Karpas-422 (cell line): Measurements from ENCODE around the gene HOXB8. TPM values are rescaled to one million over a fixed set of nuclear protein-coding genes. Genes with fewer than 3 reads are reported as not detected.

ENCODE experiments used
- DNase-seq: peaks from one replicate; pipeline ENCODE4 v3.0.0-alpha.2; 2015
- H2AFZ ChIP-seq: fragments of 200-600 bp; sonication (generic); 2 replicates; pipeline ENCODE4 v1.6.1; 2014; ENCODE audit warnings: antibody characterized with exemption, low read length, mixed read lengths
- H3K27ac ChIP-seq: fragments of 200-600 bp; sonication (generic); 2 replicates; pipeline ENCODE4 v1.5.1; 2014; ENCODE audit warnings: mild to moderate bottlenecking, low read length, moderate library complexity
- H3K27me3 ChIP-seq: fragments of 200-600 bp; sonication (generic); 2 replicates; pipeline ENCODE4 v1.6.1; 2014; ENCODE audit warnings: low read length, mixed read lengths
- H3K36me3 ChIP-seq: fragments of 200-600 bp; sonication (generic); 2 replicates; pipeline ENCODE4 v1.6.1; 2014; ENCODE audit warnings: low read length, mixed read lengths; ENCODE audit not compliant: insufficient read depth
- H3K4me1 ChIP-seq: fragments of 200-600 bp; sonication (generic); 2 replicates; pipeline ENCODE4 v1.6.1; 2014; ENCODE audit warnings: mild to moderate bottlenecking, low read length, mixed read lengths
- H3K4me2 ChIP-seq: fragments of 200-600 bp; sonication (generic); 2 replicates; pipeline ENCODE4 v1.6.1; 2014; ENCODE audit warnings: low read length, low read depth, mild to moderate bottlenecking; ENCODE audit not compliant: poor library complexity, severe bottlenecking
- H3K4me3 ChIP-seq: fragments of 200-600 bp; sonication (generic); 2 replicates; pipeline ENCODE4 v1.5.1; 2014; ENCODE audit warnings: mild to moderate bottlenecking, antibody characterized with exemption, low read length, mixed read lengths
- H3K79me2 ChIP-seq: fragments of 200-600 bp; sonication (generic); 2 replicates; pipeline ENCODE4 v1.6.1; 2014; ENCODE audit warnings: mild to moderate bottlenecking, low read length, mixed read lengths
- H3K9ac ChIP-seq: fragments of 200-600 bp; sonication (generic); 2 replicates; pipeline ENCODE4 v1.6.0; 2014; ENCODE audit warnings: low read length
- H3K9me2 ChIP-seq: fragments of 200-600 bp; sonication (generic), shearing (Covaris generic); replicated peaks from 2 replicates; pipeline ENCODE4 v1.6.0; 2014; ENCODE audit warnings: mild to moderate bottlenecking, low read length, moderate library complexity; ENCODE audit not compliant: insufficient read depth
- H3K9me3 ChIP-seq: fragments of 300-700, 200-600 bp; sonication (generic); 2 replicates; pipeline ENCODE4 v1.6.1; 2014; ENCODE audit warnings: low read length, mixed read lengths
- H4K20me1 ChIP-seq: fragments of 200-600 bp; sonication (generic); 2 replicates; pipeline ENCODE4 v1.6.1; 2014; ENCODE audit warnings: mild to moderate bottlenecking, antibody characterized with exemption, low read length, low read depth; ENCODE audit not compliant: insufficient read depth
- total RNA-seq: library from RNA; depleted of rRNA; stranded (reverse); fragments of >200 nt; shearing (Covaris generic); gene quantifications from 2 replicates; pipeline ENCODE4 v1.2.3, GENCODE V29; 2014; ENCODE audit warnings: low replicate concordance

The HOXB8 gene
- total RNA-seq, 1 experiment from 2014 or later: 4.2 TPM

DNA sequence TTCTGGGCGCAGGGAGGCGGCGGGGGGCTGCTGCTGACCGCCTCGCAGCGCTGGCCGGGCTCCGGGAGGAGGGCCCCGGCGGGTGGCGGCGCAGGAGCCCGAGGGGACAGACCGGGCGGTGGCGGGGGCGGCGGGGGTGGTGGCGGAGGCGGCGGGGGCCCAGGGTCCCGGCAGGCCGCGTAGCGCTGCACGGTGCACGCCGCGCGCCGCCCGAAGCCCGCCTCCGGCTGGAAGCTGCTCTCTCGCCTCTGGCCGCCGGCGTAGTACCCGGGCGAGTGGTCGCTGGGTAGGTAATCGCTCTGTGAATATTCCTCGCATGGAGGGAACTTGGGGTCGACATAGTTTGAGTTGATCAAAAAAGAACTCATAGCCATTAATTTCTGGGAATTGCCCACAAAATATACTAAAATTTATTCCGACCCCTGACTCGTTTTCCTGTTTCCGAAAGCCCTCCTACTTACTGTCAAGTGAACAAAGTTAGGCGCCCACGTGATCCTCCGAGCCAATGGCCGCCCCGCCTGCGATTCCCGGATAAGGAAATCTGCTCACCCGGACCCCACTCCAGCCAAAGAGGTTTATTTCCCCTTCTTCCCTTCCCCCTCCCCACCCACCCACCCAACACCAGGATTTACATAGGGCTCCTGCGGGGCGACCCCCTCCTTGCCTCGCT, 37.0 kb downstream of the HOXB8 start, which contains the start of gene HOXB4:
Gene HOXB4 (minus strand): TSS at position 405 of the 670 bp plus-strand sequence. CDS start 31 bp downstream, at position 374.
- H3K79me2 ChIP-seq: peaks cover 4% of the 10 kb centered on the region; the same call in 1 of the 2 replicates
- peaks cover 22% of the 10 kb centered on the region for H3K4me1 ChIP-seq
- peak within 1 kb of the TSS; percentile 86 for H3K9ac ChIP-seq
- H3K4me3 ChIP-seq: peak within 1 kb of the TSS; percentile 89
- H3K9me2 ChIP-seq: no peaks in the 10 kb centered on the region
- DNase-seq: peak; percentile 92
- H3K9me3 ChIP-seq: no peaks in the 10 kb centered on the region
- peak within 1 kb of the TSS; percentile 97 for H3K4me2 ChIP-seq
- peak within 1 kb of the TSS; percentile 98 for H2AFZ ChIP-seq
- H3K36me3 ChIP-seq: no peaks in the 10 kb centered on the region
- H3K27ac ChIP-seq: no peak within 1 kb of the TSS
- no peaks in the 10 kb centered on the region for H4K20me1 ChIP-seq
- no peaks in the 10 kb centered on the region for H3K27me3 ChIP-seq

DNA sequence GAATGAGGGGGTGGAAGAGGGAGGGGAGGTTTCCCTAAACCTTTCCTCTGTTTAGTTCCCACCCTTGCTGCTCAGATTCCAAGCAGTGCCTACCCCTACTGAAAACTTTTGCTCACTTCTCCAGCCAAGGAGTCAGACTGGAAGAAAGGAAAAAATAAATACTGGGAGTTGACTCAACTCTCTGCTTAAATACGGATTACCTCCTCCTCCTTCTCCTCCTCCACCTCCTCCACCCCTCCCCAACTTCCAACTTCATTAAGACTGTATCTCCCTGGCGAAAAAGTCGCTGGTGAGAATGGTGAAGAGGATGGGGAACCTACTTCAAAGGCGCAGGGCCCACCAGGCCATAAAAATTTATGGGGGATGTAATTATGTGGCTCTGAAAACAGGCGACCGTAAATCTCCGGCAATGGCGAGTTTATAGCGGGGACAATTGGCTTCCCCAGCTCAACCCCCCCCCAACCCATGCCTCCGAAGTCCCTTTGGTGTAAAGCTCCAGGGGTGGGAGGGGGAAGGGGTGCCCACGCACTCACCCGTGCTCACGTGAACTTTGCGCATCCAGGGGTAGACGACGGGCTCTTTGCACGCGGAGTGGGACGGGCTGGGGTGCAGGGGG, 37.7 kb downstream of the HOXB8 start:
- peak; percentile 62 for DNase-seq
- Histone ChIP-seq H3K9me2 (no peaks in the 10 kb centered on the region), H3K27ac (no peak overlapping the region), H3K36me3 (no peaks in the 10 kb centered on the region), H3K27me3 (no peaks in the 10 kb centered on the region), H3K4me1 (peaks cover 22% of the 10 kb centered on the region), H3K9ac (peak overlapping the region; percentile 85), H3K4me3 (peak overlapping the region; percentile 89), H4K20me1 (no peaks in the 10 kb centered on the region), H3K9me3 (no peaks in the 10 kb centered on the region), H3K79me2 (peaks cover 4% of the 10 kb centered on the region; the same call in 1 of the 2 replicates), H2AFZ (peak overlapping the region; percentile 92), H3K4me2 (peak overlapping the region; percentile 97)

GRCh38 chr17:48576479-48577309, 38.4 kb downstream of the HOXB8 start:
- peaks cover 4% of the 10 kb centered on the region; the same call in 1 of the 2 replicates for H3K79me2 ChIP-seq
- H4K20me1 ChIP-seq: no peaks in the 10 kb centered on the region
- H3K9me3 ChIP-seq: no peaks in the 10 kb centered on the region
- no peak for DNase-seq
- H3K9ac ChIP-seq: peak overlapping the region; percentile 85
- H3K4me1 ChIP-seq: peaks cover 19% of the 10 kb centered on the region
- no peak overlapping the region for H3K27ac ChIP-seq
- peak overlapping the region; percentile 89 for H3K4me3 ChIP-seq
- no peaks in the 10 kb centered on the region for H3K36me3 ChIP-seq
- H3K9me2 ChIP-seq: no peaks in the 10 kb centered on the region
- no peaks in the 10 kb centered on the region for H3K27me3 ChIP-seq
- H3K4me2 ChIP-seq: peak overlapping the region; percentile 97
- H2AFZ ChIP-seq: no peak overlapping the region; the same call in 1 of the 2 replicates

DNA sequence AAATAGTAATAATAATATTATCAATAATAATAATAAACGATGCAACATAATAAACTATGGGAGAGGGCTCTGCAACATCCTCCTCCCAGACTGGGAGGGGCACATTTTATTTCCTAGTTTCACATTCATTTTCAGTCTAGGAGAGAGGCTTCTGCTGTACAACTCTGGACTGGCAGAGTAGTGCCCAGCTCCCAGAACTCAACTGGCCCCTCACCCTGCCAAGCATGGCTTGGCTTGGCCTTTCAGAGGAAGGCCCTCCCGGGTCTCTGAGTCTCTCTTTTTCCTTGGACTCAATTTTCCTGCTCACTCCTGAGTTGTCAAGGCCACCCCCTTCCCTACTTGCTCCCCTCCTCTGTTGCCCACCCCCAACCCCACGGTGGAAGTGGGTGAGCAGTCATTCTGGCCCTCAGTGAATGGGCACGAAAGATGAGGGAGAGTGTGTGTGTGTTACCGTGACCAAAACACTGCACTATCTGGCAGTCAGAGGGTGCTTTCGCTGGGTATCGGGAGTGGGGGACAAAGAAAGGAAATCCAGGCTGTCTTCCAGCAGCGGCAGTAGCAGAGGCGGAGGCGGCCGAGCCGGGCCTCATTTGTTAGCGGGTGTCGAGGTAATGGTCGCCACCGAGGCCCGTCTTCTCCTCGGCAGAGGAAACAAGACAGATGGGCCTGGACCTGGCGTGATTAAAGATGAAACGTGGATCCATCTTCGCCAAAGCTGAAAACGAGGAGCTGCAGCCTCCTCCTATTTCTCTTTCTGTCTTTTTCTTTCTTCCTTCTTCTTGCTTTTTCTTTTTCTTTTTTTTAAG, 39.2 kb downstream of the HOXB8 start:
- Histone ChIP-seq H3K4me1 (peaks cover 19% of the 10 kb centered on the region), H3K36me3 (no peaks in the 10 kb centered on the region), H3K9me2 (no peaks in the 10 kb centered on the region), H3K27ac (no peak overlapping the region), H3K4me3 (no peak overlapping the region), H4K20me1 (no peaks in the 10 kb centered on the region), H3K4me2 (no peak overlapping the region), H3K27me3 (no peaks in the 10 kb centered on the region), H3K79me2 (peaks cover 4% of the 10 kb centered on the region; the same call in 1 of the 2 replicates), H2AFZ (no peak overlapping the region), H3K9me3 (no peaks in the 10 kb centered on the region), H3K9ac (no peak overlapping the region)
- no peak for DNase-seq

DNA sequence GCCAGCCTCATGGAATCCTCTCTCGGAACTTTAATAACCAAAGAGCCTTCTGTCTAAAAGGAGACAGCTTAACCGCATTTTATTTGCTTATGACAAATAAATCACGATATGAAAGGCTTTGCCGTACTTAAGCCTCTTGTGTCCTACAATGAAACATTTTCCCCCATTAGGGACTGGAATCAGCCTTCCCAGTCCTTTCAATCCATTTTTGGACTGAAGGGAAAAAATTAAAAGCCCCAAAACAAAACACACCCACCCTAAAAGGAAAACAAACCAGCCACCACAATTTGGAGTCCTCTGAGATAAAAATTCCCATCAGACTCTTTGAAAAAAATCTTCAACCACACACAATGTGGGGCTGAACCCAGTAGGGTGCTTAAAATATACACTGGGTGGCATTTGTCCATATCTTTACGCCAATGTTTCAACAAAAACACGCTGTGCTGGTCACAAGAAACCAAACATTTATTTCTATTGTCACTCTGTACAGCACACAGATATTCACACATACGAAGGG, 40.0 kb downstream of the HOXB8 start:
- no peaks in the 10 kb centered on the region for H3K9me2 ChIP-seq
- no peak overlapping the region for H3K4me3 ChIP-seq
- H3K36me3 ChIP-seq: no peaks in the 10 kb centered on the region
- no peaks in the 10 kb centered on the region for H4K20me1 ChIP-seq
- no peak overlapping the region for H2AFZ ChIP-seq
- H3K27me3 ChIP-seq: no peaks in the 10 kb centered on the region
- peaks cover 4% of the 10 kb centered on the region; the same call in 1 of the 2 replicates for H3K79me2 ChIP-seq
- H3K27ac ChIP-seq: no peak overlapping the region
- H3K9me3 ChIP-seq: no peaks in the 10 kb centered on the region
- no peak for DNase-seq
- H3K4me2 ChIP-seq: no peak overlapping the region
- H3K4me1 ChIP-seq: peaks cover 19% of the 10 kb centered on the region
- H3K9ac ChIP-seq: no peak overlapping the region

- H3K36me3 ChIP-seq: no peaks in the 10 kb centered on the region
- no peak for DNase-seq
- no peaks in the 10 kb centered on the region for H3K9me3 ChIP-seq
- peaks cover 4% of the 10 kb centered on the region; the same call in 1 of the 2 replicates for H3K79me2 ChIP-seq
- H2AFZ ChIP-seq: no peak overlapping the region
- H3K27me3 ChIP-seq: no peaks in the 10 kb centered on the region
- H3K4me1 ChIP-seq: peaks cover 19% of the 10 kb centered on the region
- H3K9ac ChIP-seq: no peak overlapping the region
- H3K4me3 ChIP-seq: no peak overlapping the region
- no peaks in the 10 kb centered on the region for H3K9me2 ChIP-seq
- no peak overlapping the region for H3K27ac ChIP-seq
- H3K4me2 ChIP-seq: no peak overlapping the region
- no peaks in the 10 kb centered on the region for H4K20me1 ChIP-seq
Observed at GRCh38 chr17:48574505-48575065, 40.5 kb downstream of the HOXB8 start.

DNA sequence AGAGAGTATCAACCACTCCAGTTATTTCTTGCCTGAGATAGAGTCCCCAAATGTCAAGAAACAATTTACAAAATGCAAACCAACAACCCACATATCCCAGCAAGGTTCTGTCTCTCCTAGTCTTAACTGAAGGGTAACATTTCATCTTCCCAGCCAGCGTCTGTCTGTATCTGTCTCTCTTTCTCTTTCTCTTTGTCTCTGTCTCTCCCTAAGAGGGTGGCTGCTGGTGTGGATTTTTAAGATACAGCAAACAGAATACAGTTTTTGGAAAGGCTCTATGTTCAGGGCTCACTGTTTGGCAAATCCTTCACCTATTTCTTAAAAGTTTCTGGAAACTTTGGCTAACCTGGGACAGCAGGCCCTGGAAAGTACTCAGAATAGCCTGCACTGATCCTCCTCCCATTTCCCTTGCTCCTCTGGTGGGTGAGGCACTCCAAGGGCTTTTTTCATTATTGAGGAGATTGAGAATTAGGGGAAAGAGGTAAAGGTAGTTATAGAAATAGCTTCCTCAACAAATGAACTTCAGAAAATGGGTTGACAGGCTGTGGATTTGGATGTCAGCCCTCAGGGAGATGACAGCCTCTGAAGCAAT, 43.2 kb downstream of the HOXB8 start:
- Histone ChIP-seq H3K27ac (no peak overlapping the region), H3K9me2 (no peaks in the 10 kb centered on the region), H3K9ac (no peak overlapping the region), H3K4me3 (no peak overlapping the region), H3K9me3 (no peaks in the 10 kb centered on the region), H2AFZ (no peak overlapping the region), H3K4me1 (peaks cover under 1% of the 10 kb centered on the region), H3K27me3 (no peaks in the 10 kb centered on the region), H3K79me2 (no peaks in the 10 kb centered on the region), H3K36me3 (no peaks in the 10 kb centered on the region), H4K20me1 (no peaks in the 10 kb centered on the region), H3K4me2 (no peak overlapping the region)
- no peak for DNase-seq
